ENCODE measurements around the gene OSBPL5. TPM values are rescaled to one million over a fixed set of nuclear protein-coding genes. Genes with fewer than 3 reads are reported as not detected.
A peak's percentile ranks its signal among the peaks of the same experiment; 100 is the strongest.

OSBPL5 gene
- total and polyA plus RNA-seq, 9 of the 15 experiments (the other 6 are each of a cell fraction or from before 2014, with no cell fraction given): 0.06 to 14.8 (median 3.2) TPM

DNA sequence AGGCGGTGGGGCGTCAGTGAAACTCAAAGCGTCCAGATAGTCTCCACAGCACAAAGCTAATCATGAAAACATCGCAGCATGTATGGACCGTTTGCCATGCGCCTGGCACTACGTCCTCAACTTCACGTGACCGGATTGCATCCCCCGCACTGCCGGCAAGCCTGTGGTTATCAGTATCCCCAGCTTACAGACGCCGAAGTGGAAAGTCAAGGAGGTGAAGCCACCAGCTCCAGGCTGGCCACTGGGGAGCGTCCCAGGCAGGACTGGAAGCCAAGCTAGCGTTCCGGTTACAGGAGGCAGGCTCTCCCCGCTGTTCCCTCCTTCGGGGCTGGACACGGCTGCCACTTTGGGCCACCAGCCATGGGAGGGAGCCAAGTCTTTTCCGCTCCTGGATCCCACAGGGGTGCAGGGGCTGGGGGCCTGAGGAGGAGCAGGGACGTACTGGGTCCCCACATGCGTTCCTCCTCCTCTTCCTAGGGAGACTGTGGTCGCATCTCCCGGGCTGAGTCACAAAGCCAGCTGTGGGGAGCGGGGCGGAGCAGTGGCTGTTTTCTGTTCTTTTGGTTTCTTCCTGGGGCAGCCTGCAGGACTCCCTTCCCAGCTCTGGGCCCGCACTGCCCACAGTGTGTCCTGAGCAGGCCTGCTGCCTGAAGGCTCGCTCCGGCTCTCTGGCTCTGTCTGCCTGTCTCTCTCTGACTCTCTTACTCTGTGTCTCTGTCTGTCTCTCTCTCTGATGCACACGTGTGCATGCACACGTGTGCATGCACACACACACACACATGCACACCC is 4.3 kb upstream of the OSBPL5 start (continued):
- TF ChIP-seq ZNF449 (CRISPR knock-in tag; IDR thresholded peaks at IDR 0.05): no peak
- TF ChIP-seq SP1 (CRISPR knock-in tag; IDR thresholded peaks at IDR 0.05): no peak; the same call in none of the 2 replicates
- no peak for TF ChIP-seq SETDB1 (IDR thresholded peaks at IDR 0.05; ENCODE audit: low read length)
- TF ChIP-seq SRSF3 (IDR thresholded peaks at IDR 0.05; ENCODE audit: insufficient read depth, low read length): no peak
- TF ChIP-seq MCM2 (IDR thresholded peaks at IDR 0.05; ENCODE audit: low read depth): no peak
- TF ChIP-seq UBTF (IDR thresholded peaks at IDR 0.05; ENCODE audit: borderline replicate concordance in 1 of 2, low read depth in 2 of 2, low read length in 2 of 2): peak; percentile 97 to 99; a peak in 3 of 4 replicates
- TF ChIP-seq, protein P1, sequence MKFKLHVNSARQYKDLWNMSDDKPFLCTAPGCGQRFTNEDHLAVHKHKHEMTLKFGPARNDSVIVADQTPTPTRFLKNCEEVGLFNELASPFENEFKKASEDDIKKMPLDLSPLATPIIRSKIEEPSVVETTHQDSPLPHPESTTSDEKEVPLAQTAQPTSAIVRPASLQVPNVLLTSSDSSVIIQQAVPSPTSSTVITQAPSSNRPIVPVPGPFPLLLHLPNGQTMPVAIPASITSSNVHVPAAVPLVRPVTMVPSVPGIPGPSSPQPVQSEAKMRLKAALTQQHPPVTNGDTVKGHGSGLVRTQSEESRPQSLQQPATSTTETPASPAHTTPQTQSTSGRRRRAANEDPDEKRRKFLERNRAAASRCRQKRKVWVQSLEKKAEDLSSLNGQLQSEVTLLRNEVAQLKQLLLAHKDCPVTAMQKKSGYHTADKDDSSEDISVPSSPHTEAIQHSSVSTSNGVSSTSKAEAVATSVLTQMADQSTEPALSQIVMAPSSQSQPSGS (CRISPR knock-in tag; IDR thresholded peaks at IDR 0.05): no peak
- TF ChIP-seq, protein P2, sequence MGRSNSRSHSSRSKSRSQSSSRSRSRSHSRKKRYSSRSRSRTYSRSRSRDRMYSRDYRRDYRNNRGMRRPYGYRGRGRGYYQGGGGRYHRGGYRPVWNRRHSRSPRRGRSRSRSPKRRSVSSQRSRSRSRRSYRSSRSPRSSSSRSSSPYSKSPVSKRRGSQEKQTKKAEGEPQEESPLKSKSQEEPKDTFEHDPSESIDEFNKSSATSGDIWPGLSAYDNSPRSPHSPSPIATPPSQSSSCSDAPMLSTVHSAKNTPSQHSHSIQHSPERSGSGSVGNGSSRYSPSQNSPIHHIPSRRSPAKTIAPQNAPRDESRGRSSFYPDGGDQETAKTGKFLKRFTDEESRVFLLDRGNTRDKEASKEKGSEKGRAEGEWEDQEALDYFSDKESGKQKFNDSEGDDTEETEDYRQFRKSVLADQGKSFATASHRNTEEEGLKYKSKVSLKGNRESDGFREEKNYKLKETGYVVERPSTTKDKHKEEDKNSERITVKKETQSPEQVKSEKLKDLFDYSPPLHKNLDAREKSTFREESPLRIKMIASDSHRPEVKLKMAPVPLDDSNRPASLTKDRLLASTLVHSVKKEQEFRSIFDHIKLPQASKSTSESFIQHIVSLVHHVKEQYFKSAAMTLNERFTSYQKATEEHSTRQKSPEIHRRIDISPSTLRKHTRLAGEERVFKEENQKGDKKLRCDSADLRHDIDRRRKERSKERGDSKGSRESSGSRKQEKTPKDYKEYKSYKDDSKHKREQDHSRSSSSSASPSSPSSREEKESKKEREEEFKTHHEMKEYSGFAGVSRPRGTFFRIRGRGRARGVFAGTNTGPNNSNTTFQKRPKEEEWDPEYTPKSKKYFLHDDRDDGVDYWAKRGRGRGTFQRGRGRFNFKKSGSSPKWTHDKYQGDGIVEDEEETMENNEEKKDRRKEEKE (IDR thresholded peaks at IDR 0.05; ENCODE audit: borderline replicate concordance in 1 of 2, control insufficient read depth in 1 of 2, low read depth in 2 of 2, low read length in 1 of 2): peak in 1 of 2 experiments; percentile 49; a peak in 1 of 4 replicates
- TF ChIP-seq NFIC (IDR thresholded peaks at IDR 0.05): peak; percentile 87
- TF ChIP-seq STAT5A (IDR thresholded peaks at IDR 0.05; ENCODE audit: borderline replicate concordance, low read length): peak; percentile 78
- TF ChIP-seq RBBP5 (IDR thresholded peaks at IDR 0.05; ENCODE audit: borderline replicate concordance, insufficient read depth, low read length, poor library complexity, severe bottlenecking): peak; percentile 79
- TF ChIP-seq CREBBP (IDR thresholded peaks at IDR 0.05; ENCODE audit: low read depth, low read length): no peak
- no peak for TF ChIP-seq NFYB (IDR thresholded peaks at IDR 0.05; ENCODE audit: extremely low read depth, insufficient read length)
- TF ChIP-seq, protein P3, sequence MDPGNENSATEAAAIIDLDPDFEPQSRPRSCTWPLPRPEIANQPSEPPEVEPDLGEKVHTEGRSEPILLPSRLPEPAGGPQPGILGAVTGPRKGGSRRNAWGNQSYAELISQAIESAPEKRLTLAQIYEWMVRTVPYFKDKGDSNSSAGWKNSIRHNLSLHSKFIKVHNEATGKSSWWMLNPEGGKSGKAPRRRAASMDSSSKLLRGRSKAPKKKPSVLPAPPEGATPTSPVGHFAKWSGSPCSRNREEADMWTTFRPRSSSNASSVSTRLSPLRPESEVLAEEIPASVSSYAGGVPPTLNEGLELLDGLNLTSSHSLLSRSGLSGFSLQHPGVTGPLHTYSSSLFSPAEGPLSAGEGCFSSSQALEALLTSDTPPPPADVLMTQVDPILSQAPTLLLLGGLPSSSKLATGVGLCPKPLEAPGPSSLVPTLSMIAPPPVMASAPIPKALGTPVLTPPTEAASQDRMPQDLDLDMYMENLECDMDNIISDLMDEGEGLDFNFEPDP (CRISPR knock-in tag; IDR thresholded peaks at IDR 0.05): no peak
